Measurements from ENCODE around the gene UBE2E1. TPM values are rescaled to one million over a fixed set of nuclear protein-coding genes. Genes with fewer than 3 reads are reported as not detected.
"Not testable (repeated sequence)": the region's sequence is repeated elsewhere in the genome, so short reads cannot be mapped to it uniquely, and the experiment has no call there.

UBE2E1 gene
- total and polyA plus RNA-seq, 2 donors = 89.1 to 95.2 TPM

DNA sequence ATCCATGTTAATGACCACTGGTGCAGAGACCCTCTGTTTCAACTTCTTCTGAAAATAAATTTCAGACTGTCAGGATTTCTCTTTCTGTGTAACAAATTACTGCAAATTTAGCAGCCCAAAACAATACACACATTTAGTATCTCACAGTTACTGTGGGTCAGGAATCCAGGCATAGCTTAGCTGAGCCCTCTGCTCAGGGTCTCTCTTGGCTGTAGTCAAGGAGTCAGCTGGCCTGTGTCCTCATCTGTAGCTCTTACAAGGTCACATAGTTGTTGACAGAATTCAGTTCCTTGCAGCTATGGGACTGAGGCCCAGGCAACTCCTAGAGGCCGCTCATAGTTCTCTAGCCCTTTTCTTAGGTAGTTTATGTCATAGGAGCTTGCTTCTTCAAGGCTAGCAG, 59.2 kb downstream of the UBE2E1 start:
- Histone ChIP-seq H3K27ac (ENCODE audit: low read depth in 1 of 2, low read length in 1 of 2) (no peak overlapping the region), H3K4me3 (ENCODE audit: low read length in 2 of 2) (no peak overlapping the region), H3K9me3 (ENCODE audit: control insufficient read depth in 2 of 2, insufficient read depth in 1 of 2, low read length in 1 of 2) (no peaks in the 10 kb centered on the region), H3K36me3 (ENCODE audit: control insufficient read depth in 2 of 2, insufficient read depth in 2 of 2, low read length in 1 of 2) (peaks cover 6 to 10% of the 10 kb centered on the region in 2 donors), H3K27me3 (ENCODE audit: control insufficient read depth in 2 of 2, insufficient read depth in 1 of 2, low read length in 1 of 2) (no peaks in the 10 kb centered on the region), H3K4me1 (ENCODE audit: control insufficient read depth in 2 of 2, insufficient read depth in 2 of 2, low read length in 2 of 2) (peaks cover 17 to 30% of the 10 kb centered on the region in 2 donors)
- no peak for DNase-seq (ENCODE audit: low read depth in 6 of 9, low spot score in 9 of 9)
- 97% methylated on average over 1 of the region's 1 CpG for WGBS

DNA sequence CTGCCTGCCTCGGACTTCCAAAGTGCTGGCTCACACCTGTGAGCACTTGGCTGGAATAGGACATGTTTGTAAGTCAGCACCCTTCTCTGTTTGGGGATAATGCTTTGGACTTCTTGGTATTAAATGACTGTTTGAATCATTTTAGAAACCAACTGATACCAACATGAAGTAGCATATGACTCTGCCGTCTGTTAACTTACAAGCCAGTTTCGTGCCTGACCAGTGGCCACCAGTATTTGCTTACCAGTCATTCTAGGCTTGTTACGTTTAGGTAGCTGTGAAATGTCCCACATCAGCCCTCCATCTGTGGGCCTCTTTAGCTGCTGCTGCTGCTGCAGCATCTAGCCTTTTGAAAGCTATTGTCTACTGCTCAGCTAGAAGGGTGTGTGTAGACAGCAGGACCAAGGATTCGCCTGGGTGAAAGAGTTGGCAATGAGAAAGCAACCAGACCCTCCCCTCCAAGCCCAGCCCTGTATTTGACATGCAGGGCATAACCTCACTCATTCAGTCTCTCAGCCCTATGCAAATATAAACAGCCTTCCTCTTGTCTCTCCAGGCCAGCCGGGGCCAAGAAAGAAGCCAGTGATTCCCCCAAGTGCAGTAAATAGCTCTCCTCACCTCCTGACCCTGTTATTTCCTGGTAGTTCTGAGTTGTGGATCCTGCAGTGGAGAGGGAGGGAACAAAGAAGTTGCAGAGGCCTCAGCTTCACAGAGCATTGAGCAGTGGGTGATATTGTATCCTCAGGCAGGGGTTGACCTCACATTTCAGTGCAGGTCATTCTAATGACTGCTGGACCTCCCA, 60.0 kb downstream of the UBE2E1 start:
- WGBS = 92% methylated on average over 6 of the region's 6 CpGs
- peak overlapping the region; percentile 14 to 15 for H3K27ac ChIP-seq (ENCODE audit: low read depth in 1 of 2, low read length in 1 of 2)
- DNase-seq (ENCODE audit: low read depth in 6 of 9, low spot score in 9 of 9) = no peak
- H3K9me3 ChIP-seq (ENCODE audit: control insufficient read depth in 2 of 2, insufficient read depth in 1 of 2, low read length in 1 of 2) = no peaks in the 10 kb centered on the region
- peaks cover 15 to 29% of the 10 kb centered on the region in 2 donors for H3K4me1 ChIP-seq (ENCODE audit: control insufficient read depth in 2 of 2, insufficient read depth in 2 of 2, low read length in 2 of 2)
- no peak overlapping the region for H3K4me3 ChIP-seq (ENCODE audit: low read length in 2 of 2)
- no peaks in the 10 kb centered on the region for H3K27me3 ChIP-seq (ENCODE audit: control insufficient read depth in 2 of 2, insufficient read depth in 1 of 2, low read length in 1 of 2)
- peaks cover 6 to 10% of the 10 kb centered on the region in 2 donors for H3K36me3 ChIP-seq (ENCODE audit: control insufficient read depth in 2 of 2, insufficient read depth in 2 of 2, low read length in 1 of 2)

DNA sequence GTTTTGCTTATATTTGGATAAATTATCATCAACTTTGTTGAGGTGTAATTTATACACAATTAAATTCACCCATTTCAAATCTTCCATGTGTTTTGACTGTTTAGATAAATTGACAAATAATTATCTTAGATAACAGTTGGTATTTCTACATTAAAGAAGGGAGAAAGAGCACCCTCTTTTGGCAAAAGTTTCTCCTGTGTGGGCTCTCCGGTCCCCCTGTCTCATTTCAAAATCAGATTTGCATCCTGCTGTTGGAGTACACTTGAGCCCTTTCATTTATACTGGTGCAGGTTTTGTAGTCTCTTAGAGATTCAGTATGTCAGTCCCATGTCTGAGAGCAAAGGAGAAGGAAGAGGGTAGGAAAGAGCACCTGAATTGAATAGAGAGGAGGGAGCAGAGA, 61.6 kb downstream of the UBE2E1 start:
- WGBS = 81% methylated on average over 1 of the region's 1 CpG
- DNase-seq (ENCODE audit: low read depth in 6 of 9, low spot score in 9 of 9) = no peak
- no peak overlapping the region for H3K27ac ChIP-seq (ENCODE audit: low read depth in 1 of 2, low read length in 1 of 2)
- peaks cover 15 to 25% of the 10 kb centered on the region in 2 donors for H3K4me1 ChIP-seq (ENCODE audit: control insufficient read depth in 2 of 2, insufficient read depth in 2 of 2, low read length in 2 of 2)
- no peaks in the 10 kb centered on the region for H3K27me3 ChIP-seq (ENCODE audit: control insufficient read depth in 2 of 2, insufficient read depth in 1 of 2, low read length in 1 of 2)
- H3K9me3 ChIP-seq (ENCODE audit: control insufficient read depth in 2 of 2, insufficient read depth in 1 of 2, low read length in 1 of 2) = no peaks in the 10 kb centered on the region
- H3K4me3 ChIP-seq (ENCODE audit: low read length in 2 of 2) = no peak overlapping the region
- peaks cover 5 to 6% of the 10 kb centered on the region in 2 donors for H3K36me3 ChIP-seq (ENCODE audit: control insufficient read depth in 2 of 2, insufficient read depth in 2 of 2, low read length in 1 of 2)

- H3K27me3 ChIP-seq (ENCODE audit: control insufficient read depth in 2 of 2, insufficient read depth in 1 of 2, low read length in 1 of 2) = no peaks in the 10 kb centered on the region
- no peak overlapping the region for H3K27ac ChIP-seq (ENCODE audit: low read depth in 1 of 2, low read length in 1 of 2)
- no peaks in the 10 kb centered on the region for H3K9me3 ChIP-seq (ENCODE audit: control insufficient read depth in 2 of 2, insufficient read depth in 1 of 2, low read length in 1 of 2)
- 98% methylated on average over 1 of the region's 1 CpG for WGBS
- no peak for DNase-seq (ENCODE audit: low read depth in 6 of 9, low spot score in 9 of 9)
- no peak overlapping the region for H3K4me3 ChIP-seq (ENCODE audit: low read length in 2 of 2)
- peaks cover 5 to 6% of the 10 kb centered on the region in 2 donors for H3K36me3 ChIP-seq (ENCODE audit: control insufficient read depth in 2 of 2, insufficient read depth in 2 of 2, low read length in 1 of 2)
- peaks cover 15 to 25% of the 10 kb centered on the region in 2 donors for H3K4me1 ChIP-seq (ENCODE audit: control insufficient read depth in 2 of 2, insufficient read depth in 2 of 2, low read length in 2 of 2)
Observed at GRCh38 chr3:23867838-23868237, 62.1 kb downstream of the UBE2E1 start.

- peak overlapping the region in 1 of 2 donors; percentile 53 for H3K27ac ChIP-seq (ENCODE audit: low read depth in 1 of 2, low read length in 1 of 2)
- peaks cover 13 to 25% of the 10 kb centered on the region in 2 donors for H3K4me1 ChIP-seq (ENCODE audit: control insufficient read depth in 2 of 2, insufficient read depth in 2 of 2, low read length in 2 of 2)
Observed at GRCh38 chr3:23869977-23870662, 64.4 kb downstream of the UBE2E1 start.

GRCh38 chr3:23870663-23871043, 64.9 kb downstream of the UBE2E1 start:
- not testable (repeated sequence) for H3K27ac ChIP-seq (ENCODE audit: low read depth in 1 of 2, low read length in 1 of 2); DNase-seq (ENCODE audit: low read depth in 6 of 9, low spot score in 9 of 9); H3K9me3 ChIP-seq (ENCODE audit: control insufficient read depth in 2 of 2, insufficient read depth in 1 of 2, low read length in 1 of 2); H3K36me3 ChIP-seq (ENCODE audit: control insufficient read depth in 2 of 2, insufficient read depth in 2 of 2, low read length in 1 of 2); H3K27me3 ChIP-seq (ENCODE audit: control insufficient read depth in 2 of 2, insufficient read depth in 1 of 2, low read length in 1 of 2); H3K4me3 ChIP-seq (ENCODE audit: low read length in 2 of 2)
- peaks cover 13 to 21% of the 10 kb centered on the region in 2 donors for H3K4me1 ChIP-seq (ENCODE audit: control insufficient read depth in 2 of 2, insufficient read depth in 2 of 2, low read length in 2 of 2)
- 97% methylated on average over 1 of the region's 5 CpGs for WGBS

More at GRCh38 chr3:23869977-23870662, 64.4 kb downstream of the UBE2E1 start:
- no peaks in the 10 kb centered on the region for H3K27me3 ChIP-seq (ENCODE audit: control insufficient read depth in 2 of 2, insufficient read depth in 1 of 2, low read length in 1 of 2)
- H3K4me3 ChIP-seq (ENCODE audit: low read length in 2 of 2) = no peak overlapping the region
- 47% methylated on average over 4 of the region's 4 CpGs for WGBS
- peak in 5 of 9 donors; percentile 13 to 68 (median 29) for DNase-seq (ENCODE audit: low read depth in 6 of 9, low spot score in 9 of 9)
- H3K9me3 ChIP-seq (ENCODE audit: control insufficient read depth in 2 of 2, insufficient read depth in 1 of 2, low read length in 1 of 2) = no peaks in the 10 kb centered on the region
- H3K36me3 ChIP-seq (ENCODE audit: control insufficient read depth in 2 of 2, insufficient read depth in 2 of 2, low read length in 1 of 2) = peaks cover 0 to 4% of the 10 kb centered on the region in 2 donors

DNA sequence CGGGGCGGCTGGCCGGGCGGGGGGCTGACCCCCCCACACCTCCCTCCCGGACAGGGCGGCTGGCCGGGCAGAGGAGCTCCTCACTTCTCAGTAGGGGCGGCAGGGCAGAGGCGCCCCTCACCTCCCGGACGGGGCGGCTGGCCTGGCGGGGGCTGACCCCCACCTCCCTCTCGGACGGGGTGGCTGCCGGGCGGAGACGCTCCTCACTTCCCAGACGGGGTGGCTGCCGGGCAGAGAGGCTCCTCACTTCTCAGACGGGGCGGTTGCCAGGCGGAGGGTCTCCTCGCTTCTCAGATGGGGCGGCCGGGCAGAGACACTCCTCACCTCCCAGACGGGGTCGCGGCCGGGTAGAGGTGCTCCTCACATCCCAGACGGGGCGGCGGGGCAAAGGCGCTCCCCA, 65.6 kb downstream of the UBE2E1 start:
- H3K27me3 ChIP-seq (ENCODE audit: control insufficient read depth in 2 of 2, insufficient read depth in 1 of 2, low read length in 1 of 2); H3K4me3 ChIP-seq (ENCODE audit: low read length in 2 of 2); H3K27ac ChIP-seq (ENCODE audit: low read depth in 1 of 2, low read length in 1 of 2); H3K9me3 ChIP-seq (ENCODE audit: control insufficient read depth in 2 of 2, insufficient read depth in 1 of 2, low read length in 1 of 2); H3K36me3 ChIP-seq (ENCODE audit: control insufficient read depth in 2 of 2, insufficient read depth in 2 of 2, low read length in 1 of 2); DNase-seq (ENCODE audit: low read depth in 6 of 9, low spot score in 9 of 9): not testable (repeated sequence)
- WGBS = 94% methylated on average over 32 of the region's 34 CpGs
- H3K4me1 ChIP-seq (ENCODE audit: control insufficient read depth in 2 of 2, insufficient read depth in 2 of 2, low read length in 2 of 2) = peaks cover 10 to 15% of the 10 kb centered on the region in 2 donors

- no peak for DNase-seq (ENCODE audit: low read depth in 6 of 9, low spot score in 9 of 9)
- H3K4me1 ChIP-seq (ENCODE audit: control insufficient read depth in 2 of 2, insufficient read depth in 2 of 2, low read length in 2 of 2) = peaks cover 10 to 16% of the 10 kb centered on the region in 2 donors
Observed at GRCh38 chr3:23872330-23872729, 66.6 kb downstream of the UBE2E1 start.

DNA sequence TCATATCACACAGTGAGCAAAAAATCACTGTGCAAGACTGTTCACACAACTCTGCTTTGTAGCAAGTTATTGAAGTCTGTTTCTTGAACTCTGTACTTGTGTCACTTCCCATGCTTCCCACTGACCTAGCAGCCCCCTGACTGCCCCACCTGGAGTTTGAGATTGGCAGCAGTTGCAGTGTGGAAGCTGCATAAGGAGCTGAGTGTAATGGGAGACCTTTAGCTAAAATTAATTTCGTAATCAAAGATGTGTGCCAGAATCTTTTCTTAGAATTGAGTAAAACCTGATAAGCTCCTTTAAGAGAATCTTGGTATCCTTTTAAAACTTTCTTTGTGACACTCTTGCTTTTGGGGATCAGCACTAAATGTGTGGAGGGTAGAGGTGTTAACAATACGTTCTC, 68.2 kb downstream of the UBE2E1 start:
- DNase-seq (ENCODE audit: low read depth in 6 of 9, low spot score in 9 of 9) = no peak
- WGBS = 87% methylated on average over 2 of the region's 2 CpGs

More at GRCh38 chr3:23872330-23872729, 66.6 kb downstream of the UBE2E1 start:
- Histone ChIP-seq H3K27ac (ENCODE audit: low read depth in 1 of 2, low read length in 1 of 2) (no peak overlapping the region), H3K36me3 (ENCODE audit: control insufficient read depth in 2 of 2, insufficient read depth in 2 of 2, low read length in 1 of 2) (no peaks in the 10 kb centered on the region), H3K9me3 (ENCODE audit: control insufficient read depth in 2 of 2, insufficient read depth in 1 of 2, low read length in 1 of 2) (no peaks in the 10 kb centered on the region), H3K27me3 (ENCODE audit: control insufficient read depth in 2 of 2, insufficient read depth in 1 of 2, low read length in 1 of 2) (no peaks in the 10 kb centered on the region), H3K4me3 (ENCODE audit: low read length in 2 of 2) (no peak overlapping the region)
- 100% methylated on average over 3 of the region's 3 CpGs for WGBS

More for the DNA sequence above, 68.2 kb downstream of the UBE2E1 start:
- H3K4me3 ChIP-seq (ENCODE audit: low read length in 2 of 2) = no peak overlapping the region
- H3K36me3 ChIP-seq (ENCODE audit: control insufficient read depth in 2 of 2, insufficient read depth in 2 of 2, low read length in 1 of 2) = no peaks in the 10 kb centered on the region
- H3K4me1 ChIP-seq (ENCODE audit: control insufficient read depth in 2 of 2, insufficient read depth in 2 of 2, low read length in 2 of 2) = peaks cover 10 to 14% of the 10 kb centered on the region in 2 donors
- peaks cover 0 to 5% of the 10 kb centered on the region in 2 donors for H3K9me3 ChIP-seq (ENCODE audit: control insufficient read depth in 2 of 2, insufficient read depth in 1 of 2, low read length in 1 of 2)
- H3K27ac ChIP-seq (ENCODE audit: low read depth in 1 of 2, low read length in 1 of 2) = no peak overlapping the region
- H3K27me3 ChIP-seq (ENCODE audit: control insufficient read depth in 2 of 2, insufficient read depth in 1 of 2, low read length in 1 of 2) = no peaks in the 10 kb centered on the region

Data from thymus (tissue), 11 donors.